OCI-LY7 (cell line): ENCODE measurements around the gene KAT6B.

ENCODE experiments used
- EZH2phosphoT487 ChIP-seq: fragments of 200-600 bp; sonication (generic); IDR thresholded peaks from 2 replicates; pipeline ENCODE4 v1.6.1; 2018; ENCODE audit warnings: low read depth, borderline replicate concordance, mild to moderate bottlenecking, mixed run types, antibody characterized with exemption, low read length, moderate library complexity, mixed read lengths
- TF ChIP-seq, protein P1 (sequence below): fragments of 200-600 bp; sonication (generic); conservative IDR thresholded peaks from 2 replicates; pipeline ENCODE4 v1.5.1; 2014; ENCODE audit warnings: mild to moderate bottlenecking, antibody characterized with exemption, low read length, moderate library complexity, mixed read lengths

DNA sequence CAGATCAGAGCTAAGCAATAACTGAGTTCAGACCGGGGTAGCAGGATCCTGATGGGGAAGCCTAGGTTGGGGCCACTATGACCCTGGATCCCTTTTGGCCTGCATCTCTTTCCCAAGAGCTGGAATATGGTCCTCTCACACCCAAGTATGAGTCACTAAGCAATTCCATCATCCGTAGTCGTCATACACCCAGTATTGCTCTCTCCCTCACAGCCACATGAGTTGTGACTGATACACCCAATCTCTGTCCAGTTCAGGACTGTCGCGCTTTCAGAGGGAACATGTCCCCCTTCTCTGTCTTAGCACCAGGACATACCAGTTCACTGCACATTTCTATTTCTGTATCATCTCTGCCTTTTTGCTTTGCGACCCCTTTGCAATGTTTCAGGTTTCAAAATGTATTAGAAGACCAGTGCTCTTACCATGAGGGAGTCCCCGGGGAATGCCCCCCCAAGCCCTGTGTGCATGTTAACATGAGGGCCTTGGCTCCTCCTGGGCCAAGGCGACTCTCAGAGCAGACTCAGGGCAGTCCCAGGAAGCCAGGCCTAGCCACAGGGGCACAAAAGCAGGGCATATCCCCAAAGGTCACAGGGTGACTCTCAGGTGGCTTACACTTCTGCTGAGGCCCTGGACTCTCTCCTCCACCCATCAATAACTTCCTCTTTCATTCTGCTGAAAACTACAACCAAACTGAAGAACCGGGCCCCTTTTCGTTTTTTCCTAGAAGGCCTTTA lies 209.7 kb downstream of the KAT6B start:
- TF ChIP-seq, protein P1, sequence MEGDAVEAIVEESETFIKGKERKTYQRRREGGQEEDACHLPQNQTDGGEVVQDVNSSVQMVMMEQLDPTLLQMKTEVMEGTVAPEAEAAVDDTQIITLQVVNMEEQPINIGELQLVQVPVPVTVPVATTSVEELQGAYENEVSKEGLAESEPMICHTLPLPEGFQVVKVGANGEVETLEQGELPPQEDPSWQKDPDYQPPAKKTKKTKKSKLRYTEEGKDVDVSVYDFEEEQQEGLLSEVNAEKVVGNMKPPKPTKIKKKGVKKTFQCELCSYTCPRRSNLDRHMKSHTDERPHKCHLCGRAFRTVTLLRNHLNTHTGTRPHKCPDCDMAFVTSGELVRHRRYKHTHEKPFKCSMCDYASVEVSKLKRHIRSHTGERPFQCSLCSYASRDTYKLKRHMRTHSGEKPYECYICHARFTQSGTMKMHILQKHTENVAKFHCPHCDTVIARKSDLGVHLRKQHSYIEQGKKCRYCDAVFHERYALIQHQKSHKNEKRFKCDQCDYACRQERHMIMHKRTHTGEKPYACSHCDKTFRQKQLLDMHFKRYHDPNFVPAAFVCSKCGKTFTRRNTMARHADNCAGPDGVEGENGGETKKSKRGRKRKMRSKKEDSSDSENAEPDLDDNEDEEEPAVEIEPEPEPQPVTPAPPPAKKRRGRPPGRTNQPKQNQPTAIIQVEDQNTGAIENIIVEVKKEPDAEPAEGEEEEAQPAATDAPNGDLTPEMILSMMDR: no peak
- TF ChIP-seq EZH2phosphoT487: no peak
